Neural crest cell (in vitro differentiated cells): ENCODE results near the gene PXDC1. TPM values are rescaled to one million over a fixed set of nuclear protein-coding genes. Genes with fewer than 3 reads are reported as not detected.

Experiments used
- DNase-seq: peaks from one replicate; pipeline ENCODE4 v3.0.0; 2021; ENCODE audit warnings: low read depth, mixed read lengths, low spot score
- H3K27ac Mint-ChIP-seq: one replicate; pipeline ENCODE4 v1.8.0; 2021; ENCODE audit warnings: mild to moderate bottlenecking, mixed read lengths; ENCODE audit not compliant: unreplicated experiment
- H3K27me3 Mint-ChIP-seq: 2 replicates; pipeline ENCODE4 v1.8.0; 2021; ENCODE audit warnings: low read depth, mild to moderate bottlenecking, mixed read lengths
- H3K36me3 Mint-ChIP-seq: 2 replicates; pipeline ENCODE4 v1.8.0; 2021; ENCODE audit warnings: low read depth, mild to moderate bottlenecking, mixed read lengths
- H3K4me1 Mint-ChIP-seq: 2 replicates; pipeline ENCODE4 v1.8.0; 2021; ENCODE audit warnings: mixed read lengths
- H3K4me3 Mint-ChIP-seq: one replicate; pipeline ENCODE4 v1.8.0; 2021; ENCODE audit warnings: mild to moderate bottlenecking, mixed read lengths
- H3K9me3 Mint-ChIP-seq: 2 replicates; pipeline ENCODE4 v1.8.0; 2021; ENCODE audit warnings: mixed read lengths
- CTCF ChIP-seq: fragments of 200-600 bp; sonication (generic); conservative IDR thresholded peaks from 2 replicates; pipeline ENCODE4 v1.5.0; 2021; ENCODE audit warnings: antibody characterized with exemption, mild to moderate bottlenecking
- total RNA-seq: library from RNA; stranded (reverse); gene quantifications from 2 replicates; pipeline ENCODE4 v1.2.1, GENCODE V29; 2021

The PXDC1 gene
- total RNA-seq, 1 donor from 2014 or later, result 4.8 TPM

- Mint-ChIP-seq H3K9me3 (no peaks in the 10 kb centered on the region), H3K36me3 (no peaks in the 10 kb centered on the region), H3K4me1 (peaks cover 51% of the 10 kb centered on the region), H3K27ac (peak overlapping the region; percentile 83), H3K27me3 (no peaks in the 10 kb centered on the region), H3K4me3 (no peak overlapping the region)
- DNase-seq, result no peak
- TF ChIP-seq CTCF, result no peak
Measured at GRCh38 chr6:3797231-3798054, 45.9 kb upstream of the PXDC1 start.

DNA sequence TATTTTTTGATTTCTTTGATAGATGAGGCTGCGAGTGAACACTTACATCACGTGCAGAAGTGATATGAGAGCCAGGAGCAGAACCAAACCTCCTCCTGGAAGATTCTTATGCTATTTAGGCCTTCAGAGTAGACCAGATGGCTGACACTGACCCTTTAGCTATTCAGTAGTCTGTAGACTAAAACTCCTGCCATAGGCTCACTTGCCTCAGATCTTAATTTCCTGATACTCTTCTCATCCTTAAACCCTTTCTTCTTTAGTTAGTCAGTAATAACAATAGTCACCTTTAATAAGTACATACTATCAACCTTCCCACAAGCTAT is 45.2 kb upstream of the PXDC1 start:
- no peaks in the 10 kb centered on the region for H3K9me3 Mint-ChIP-seq
- DNase-seq, result no peak
- H3K27me3 Mint-ChIP-seq, result no peaks in the 10 kb centered on the region
- no peak for TF ChIP-seq CTCF
- no peaks in the 10 kb centered on the region for H3K36me3 Mint-ChIP-seq
- H3K27ac Mint-ChIP-seq, result peak overlapping the region; percentile 93
- H3K4me3 Mint-ChIP-seq, result no peak overlapping the region
- H3K4me1 Mint-ChIP-seq, result peaks cover 48% of the 10 kb centered on the region

- no peaks in the 10 kb centered on the region for H3K27me3 Mint-ChIP-seq
- H3K9me3 Mint-ChIP-seq, result no peaks in the 10 kb centered on the region
- peak overlapping the region; percentile 13 for H3K4me3 Mint-ChIP-seq
- no peaks in the 10 kb centered on the region for H3K36me3 Mint-ChIP-seq
- DNase-seq, result no peak
- no peak for TF ChIP-seq CTCF
- H3K4me1 Mint-ChIP-seq, result peaks cover 42% of the 10 kb centered on the region
- H3K27ac Mint-ChIP-seq, result peak overlapping the region; percentile 93
Measured at GRCh38 chr6:3795836-3796718, 44.6 kb upstream of the PXDC1 start.

GRCh38 chr6:3794092-3794491 is 42.6 kb upstream of the PXDC1 start:
- H3K4me3 Mint-ChIP-seq, result no peak overlapping the region
- H3K27me3 Mint-ChIP-seq, result no peaks in the 10 kb centered on the region
- TF ChIP-seq CTCF, result no peak
- no peak overlapping the region for H3K27ac Mint-ChIP-seq
- DNase-seq, result no peak
- no peaks in the 10 kb centered on the region for H3K9me3 Mint-ChIP-seq
- H3K36me3 Mint-ChIP-seq, result no peaks in the 10 kb centered on the region
- H3K4me1 Mint-ChIP-seq, result peaks cover 27% of the 10 kb centered on the region

GRCh38 chr6:3793545-3793944 is 42.0 kb upstream of the PXDC1 start:
- Mint-ChIP-seq H3K36me3 (no peaks in the 10 kb centered on the region), H3K9me3 (no peaks in the 10 kb centered on the region), H3K27me3 (no peaks in the 10 kb centered on the region), H3K4me1 (peaks cover 27% of the 10 kb centered on the region), H3K27ac (no peak overlapping the region), H3K4me3 (no peak overlapping the region)
- TF ChIP-seq CTCF, result no peak
- DNase-seq, result no peak
